ENCODE data around the gene SCFD2. TPM values are rescaled to one million over a fixed set of nuclear protein-coding genes. Genes with fewer than 3 reads are reported as not detected.

Gene SCFD2
- total RNA-seq, 1 donor from 2014 or later: 16.2 TPM

DNA sequence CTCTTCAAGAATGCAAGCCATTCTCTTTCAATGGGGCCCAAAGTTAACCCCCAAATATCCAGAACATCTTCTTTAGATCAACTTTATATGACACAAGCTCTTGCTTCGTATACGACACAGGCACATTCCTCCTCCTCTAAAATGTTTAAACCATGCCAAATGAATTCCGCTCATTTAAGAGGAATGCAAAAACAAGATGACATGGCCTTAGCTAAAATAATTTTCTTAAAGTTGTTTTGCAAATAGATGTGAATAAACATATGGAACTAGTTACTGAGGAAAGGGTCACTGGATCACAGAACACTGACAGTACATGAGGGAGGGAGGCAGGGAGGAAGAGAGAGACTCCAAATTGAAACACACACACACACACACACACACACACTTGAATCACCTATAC lies 406.3 kb downstream of the SCFD2 start:
- Histone ChIP-seq H3K4me1 (ENCODE audit: control insufficient read depth in 3 of 3, insufficient read depth in 3 of 3, low read length in 3 of 3) (peaks cover 8 to 14% (median 9%) of the 10 kb centered on the region in 3 donors), H3K4me3 (ENCODE audit: low read length in 3 of 3) (no peak overlapping the region), H3K27ac (ENCODE audit: low read depth, low read length) (no peak overlapping the region), H3K9ac (ENCODE audit: low read depth in 1 of 3, low read length in 3 of 3) (no peak overlapping the region), H3K27me3 (ENCODE audit: control insufficient read depth in 3 of 3, insufficient read depth in 3 of 3, low read length in 3 of 3) (no peaks in the 10 kb centered on the region), H3K36me3 (ENCODE audit: control insufficient read depth in 3 of 3, insufficient read depth in 3 of 3, low read length in 3 of 3) (no peaks in the 10 kb centered on the region), H3K9me3 (ENCODE audit: control insufficient read depth in 3 of 3, low read length in 3 of 3) (no peaks in the 10 kb centered on the region)

DNA sequence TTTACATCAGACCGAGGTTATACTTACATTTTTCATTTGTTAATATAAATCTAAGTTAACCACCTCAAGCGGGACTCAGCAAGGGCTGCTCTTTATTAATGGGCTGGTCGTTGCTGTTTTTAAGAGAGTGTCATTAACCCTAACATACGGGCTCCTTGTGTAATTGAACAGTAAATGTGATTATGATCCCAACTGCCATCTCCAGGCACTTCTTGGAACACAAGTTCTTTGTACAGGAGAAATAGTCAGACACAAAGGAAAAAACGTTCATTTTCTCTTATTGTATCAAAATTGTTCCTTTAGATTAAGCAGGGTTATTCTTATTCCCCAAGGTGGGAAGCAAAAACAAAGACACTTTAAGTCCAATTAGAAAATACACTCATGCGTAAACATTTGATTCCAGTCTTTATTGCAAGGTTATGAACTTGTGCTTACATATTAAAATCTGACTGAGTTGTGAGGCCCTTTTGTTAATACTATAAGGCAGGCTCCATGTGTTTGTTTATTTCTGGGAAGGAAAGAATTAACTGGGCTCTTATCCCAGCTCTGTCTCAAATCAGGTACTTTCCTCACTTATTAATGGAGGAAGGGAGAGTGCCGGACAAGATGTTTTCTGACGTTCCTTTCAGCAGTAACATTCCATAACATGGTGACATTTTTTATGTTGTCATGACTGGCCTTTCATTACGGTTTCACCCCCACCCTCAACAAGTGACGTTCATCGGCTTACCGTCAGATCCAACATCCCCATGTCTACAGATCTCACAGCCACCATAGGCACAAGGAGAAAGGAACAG lies 407.8 kb downstream of the SCFD2 start:
- Histone ChIP-seq H3K4me3 (ENCODE audit: low read length in 3 of 3) (no peak overlapping the region), H3K9ac (ENCODE audit: low read depth in 1 of 3, low read length in 3 of 3) (no peak overlapping the region), H3K36me3 (ENCODE audit: control insufficient read depth in 3 of 3, insufficient read depth in 3 of 3, low read length in 3 of 3) (no peaks in the 10 kb centered on the region), H3K9me3 (ENCODE audit: control insufficient read depth in 3 of 3, low read length in 3 of 3) (no peaks in the 10 kb centered on the region), H3K4me1 (ENCODE audit: control insufficient read depth in 3 of 3, insufficient read depth in 3 of 3, low read length in 3 of 3) (peaks cover 8 to 14% (median 9%) of the 10 kb centered on the region in 3 donors), H3K27ac (ENCODE audit: low read depth, low read length) (no peak overlapping the region), H3K27me3 (ENCODE audit: control insufficient read depth in 3 of 3, insufficient read depth in 3 of 3, low read length in 3 of 3) (no peaks in the 10 kb centered on the region)

DNA sequence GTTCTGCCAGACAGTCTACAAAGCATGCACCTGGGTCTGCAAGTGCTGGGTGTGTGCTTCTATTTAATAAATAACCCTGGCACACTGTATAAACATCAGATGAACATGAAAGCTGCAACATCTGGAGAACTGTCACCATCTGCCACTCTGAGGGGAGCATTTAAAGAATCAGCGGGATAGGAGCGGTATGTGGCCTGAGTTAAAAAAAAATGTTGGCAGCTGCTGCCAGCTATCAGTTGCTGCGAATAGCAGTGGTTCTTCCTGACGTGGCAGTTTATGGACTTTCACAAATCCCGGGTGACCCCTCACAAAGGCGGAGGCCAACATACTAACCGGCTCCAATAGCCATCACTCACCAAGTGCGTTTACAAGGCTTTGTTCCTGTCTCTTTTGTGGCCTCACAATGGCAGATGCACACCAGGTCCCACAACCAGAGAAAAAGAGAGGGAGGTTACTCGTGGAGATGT lies 408.6 kb downstream of the SCFD2 start:
- Histone ChIP-seq H3K9ac (ENCODE audit: low read depth in 1 of 3, low read length in 3 of 3) (no peak overlapping the region), H3K27ac (ENCODE audit: low read depth, low read length) (no peak overlapping the region), H3K27me3 (ENCODE audit: control insufficient read depth in 3 of 3, insufficient read depth in 3 of 3, low read length in 3 of 3) (no peaks in the 10 kb centered on the region)

DNA sequence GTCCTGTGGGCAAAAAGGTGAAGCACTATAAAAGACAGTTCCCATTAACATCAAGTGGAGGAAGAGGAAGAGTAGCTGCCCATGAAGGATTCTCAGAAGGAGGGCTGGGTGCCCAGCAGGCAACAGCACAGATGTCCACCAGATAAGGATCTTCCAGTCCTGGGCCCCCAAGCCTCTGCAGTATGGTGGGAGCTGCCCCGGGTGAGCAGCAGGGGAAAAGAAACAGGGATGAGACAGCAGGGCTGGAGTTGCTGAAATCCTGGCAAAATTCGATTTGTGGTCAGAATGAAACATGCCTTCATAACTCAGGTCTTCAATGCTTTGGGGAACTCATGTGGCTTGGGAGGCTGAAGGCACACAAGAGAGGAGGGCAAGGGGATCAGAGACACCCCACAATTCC lies 409.2 kb downstream of the SCFD2 start:
- no peak overlapping the region for H3K27ac ChIP-seq (ENCODE audit: low read depth, low read length)

More for the DNA sequence above, 408.6 kb downstream of the SCFD2 start:
- H3K4me3 ChIP-seq (ENCODE audit: low read length in 3 of 3): no peak overlapping the region
- peaks cover 8 to 14% (median 9%) of the 10 kb centered on the region in 3 donors for H3K4me1 ChIP-seq (ENCODE audit: control insufficient read depth in 3 of 3, insufficient read depth in 3 of 3, low read length in 3 of 3)
- H3K36me3 ChIP-seq (ENCODE audit: control insufficient read depth in 3 of 3, insufficient read depth in 3 of 3, low read length in 3 of 3): no peaks in the 10 kb centered on the region
- H3K9me3 ChIP-seq (ENCODE audit: control insufficient read depth in 3 of 3, low read length in 3 of 3): no peaks in the 10 kb centered on the region

DNA sequence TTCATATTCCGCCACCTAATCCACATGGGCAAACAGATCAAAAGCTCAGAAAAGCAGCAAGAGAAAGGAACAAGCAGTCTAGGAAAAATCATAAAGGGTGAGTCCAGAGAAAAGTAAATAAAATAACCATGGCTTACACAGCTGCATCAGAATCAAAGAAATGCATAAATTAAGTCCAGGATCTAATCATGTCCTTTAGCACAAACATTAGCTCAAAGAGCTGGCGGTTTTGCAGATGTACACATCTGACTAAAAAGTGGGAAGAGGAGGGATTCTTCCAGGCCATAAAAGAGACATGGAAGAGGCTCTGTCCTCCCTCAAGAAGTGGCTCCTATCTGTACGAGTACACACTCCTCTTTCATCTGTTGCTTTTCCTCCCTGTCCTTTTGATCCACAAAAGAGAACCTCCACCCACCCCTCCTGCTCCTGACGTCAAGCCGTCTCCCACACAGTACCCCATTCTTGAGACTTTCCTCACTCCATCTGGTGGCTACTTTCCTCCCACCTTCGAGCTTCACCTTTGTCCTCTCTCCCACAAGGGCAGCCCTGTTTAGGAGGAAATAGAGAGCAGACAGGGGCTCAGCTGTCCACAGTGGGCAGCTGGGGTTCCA lies 411.2 kb downstream of the SCFD2 start:
- no peak overlapping the region for H3K4me3 ChIP-seq (ENCODE audit: low read length in 3 of 3)
- no peaks in the 10 kb centered on the region for H3K36me3 ChIP-seq (ENCODE audit: control insufficient read depth in 3 of 3, insufficient read depth in 3 of 3, low read length in 3 of 3)
- no peak overlapping the region for H3K27ac ChIP-seq (ENCODE audit: low read depth, low read length)

More for the DNA sequence above, 409.2 kb downstream of the SCFD2 start:
- Histone ChIP-seq H3K4me3 (ENCODE audit: low read length in 3 of 3) (no peak overlapping the region), H3K4me1 (ENCODE audit: control insufficient read depth in 3 of 3, insufficient read depth in 3 of 3, low read length in 3 of 3) (peaks cover 8 to 14% (median 9%) of the 10 kb centered on the region in 3 donors), H3K9ac (ENCODE audit: low read depth in 1 of 3, low read length in 3 of 3) (no peak overlapping the region), H3K9me3 (ENCODE audit: control insufficient read depth in 3 of 3, low read length in 3 of 3) (no peaks in the 10 kb centered on the region), H3K36me3 (ENCODE audit: control insufficient read depth in 3 of 3, insufficient read depth in 3 of 3, low read length in 3 of 3) (no peaks in the 10 kb centered on the region), H3K27me3 (ENCODE audit: control insufficient read depth in 3 of 3, insufficient read depth in 3 of 3, low read length in 3 of 3) (no peaks in the 10 kb centered on the region)

DNA sequence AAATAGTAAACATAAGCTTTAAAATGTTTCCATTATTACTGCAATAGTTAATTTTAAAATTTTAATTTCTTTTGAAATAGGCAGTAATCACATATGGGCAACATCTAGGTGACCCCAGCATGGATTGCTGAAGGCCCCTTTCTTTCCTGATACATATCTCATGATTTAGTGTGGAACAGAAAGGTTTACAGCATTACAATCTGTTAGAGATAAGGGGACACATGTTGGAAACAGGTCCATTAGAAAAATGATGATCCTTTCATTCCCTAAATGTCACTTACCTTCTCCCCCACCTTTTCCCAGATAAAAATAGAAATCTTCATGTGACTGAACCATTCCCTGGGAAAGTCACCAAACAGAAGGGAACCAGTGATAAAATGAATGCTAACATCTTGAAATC lies 413.3 kb downstream of the SCFD2 start:
- H3K27ac ChIP-seq (ENCODE audit: low read depth, low read length): no peak overlapping the region
- no peak overlapping the region for H3K4me3 ChIP-seq (ENCODE audit: low read length in 3 of 3)
- no peak overlapping the region for H3K9ac ChIP-seq (ENCODE audit: low read depth in 1 of 3, low read length in 3 of 3)
- no peaks in the 10 kb centered on the region for H3K36me3 ChIP-seq (ENCODE audit: control insufficient read depth in 3 of 3, insufficient read depth in 3 of 3, low read length in 3 of 3)
- no peaks in the 10 kb centered on the region for H3K27me3 ChIP-seq (ENCODE audit: control insufficient read depth in 3 of 3, insufficient read depth in 3 of 3, low read length in 3 of 3)
- peaks cover 7 to 13% (median 9%) of the 10 kb centered on the region in 3 donors for H3K4me1 ChIP-seq (ENCODE audit: control insufficient read depth in 3 of 3, insufficient read depth in 3 of 3, low read length in 3 of 3)
- H3K9me3 ChIP-seq (ENCODE audit: control insufficient read depth in 3 of 3, low read length in 3 of 3): no peaks in the 10 kb centered on the region

More for the DNA sequence above, 411.2 kb downstream of the SCFD2 start:
- Histone ChIP-seq H3K27me3 (ENCODE audit: control insufficient read depth in 3 of 3, insufficient read depth in 3 of 3, low read length in 3 of 3) (no peaks in the 10 kb centered on the region), H3K4me1 (ENCODE audit: control insufficient read depth in 3 of 3, insufficient read depth in 3 of 3, low read length in 3 of 3) (peaks cover 8 to 14% (median 9%) of the 10 kb centered on the region in 3 donors), H3K9ac (ENCODE audit: low read depth in 1 of 3, low read length in 3 of 3) (no peak overlapping the region), H3K9me3 (ENCODE audit: control insufficient read depth in 3 of 3, low read length in 3 of 3) (no peaks in the 10 kb centered on the region)

DNA sequence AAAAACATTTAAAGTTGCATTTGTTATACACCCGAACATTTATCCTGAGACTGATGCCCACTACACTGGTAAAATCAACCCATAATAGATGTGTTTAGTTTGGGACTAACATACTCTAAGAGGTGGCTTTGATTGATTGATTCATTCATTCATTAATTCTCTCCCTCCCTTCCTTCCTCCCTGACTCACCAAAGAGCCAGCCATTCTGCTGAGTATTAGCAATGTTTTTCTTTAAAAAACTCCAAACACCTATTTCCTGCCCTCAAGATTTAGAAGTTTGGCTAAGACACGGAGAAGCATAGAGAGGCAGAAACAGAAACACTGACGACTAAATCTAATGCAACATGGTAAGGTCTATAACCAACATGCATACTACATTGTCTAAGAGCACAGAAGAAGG lies 414.8 kb downstream of the SCFD2 start:
- Histone ChIP-seq H3K4me3 (ENCODE audit: low read length in 3 of 3) (no peak overlapping the region), H3K27ac (ENCODE audit: low read depth, low read length) (no peak overlapping the region), H3K36me3 (ENCODE audit: control insufficient read depth in 3 of 3, insufficient read depth in 3 of 3, low read length in 3 of 3) (no peaks in the 10 kb centered on the region), H3K9ac (ENCODE audit: low read depth in 1 of 3, low read length in 3 of 3) (no peak overlapping the region), H3K4me1 (ENCODE audit: control insufficient read depth in 3 of 3, insufficient read depth in 3 of 3, low read length in 3 of 3) (peaks cover 0 to 5% (median 0%) of the 10 kb centered on the region in 3 donors), H3K9me3 (ENCODE audit: control insufficient read depth in 3 of 3, low read length in 3 of 3) (no peaks in the 10 kb centered on the region), H3K27me3 (ENCODE audit: control insufficient read depth in 3 of 3, insufficient read depth in 3 of 3, low read length in 3 of 3) (no peaks in the 10 kb centered on the region)

DNA sequence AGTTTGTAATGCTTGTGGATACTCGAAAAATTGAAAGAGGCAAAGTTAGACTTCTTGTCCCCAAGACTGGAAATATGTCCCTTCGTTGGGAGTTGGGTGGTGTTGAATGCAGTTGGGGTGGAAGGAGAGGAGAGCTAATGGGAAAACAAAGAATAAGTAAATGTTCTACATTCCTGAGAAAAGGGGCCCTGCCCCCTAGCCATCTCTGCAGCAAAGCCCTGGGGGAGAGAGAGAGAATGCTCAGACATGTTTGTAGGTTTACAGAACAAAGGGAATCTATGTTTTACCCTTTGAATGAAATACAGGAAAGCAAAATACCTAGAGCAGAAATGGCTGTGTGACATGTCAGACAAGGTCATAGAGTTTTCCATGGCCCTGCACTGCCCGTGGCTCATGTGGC lies 415.6 kb downstream of the SCFD2 start:
- Histone ChIP-seq H3K27me3 (ENCODE audit: control insufficient read depth in 3 of 3, insufficient read depth in 3 of 3, low read length in 3 of 3) (no peaks in the 10 kb centered on the region), H3K4me1 (ENCODE audit: control insufficient read depth in 3 of 3, insufficient read depth in 3 of 3, low read length in 3 of 3) (peaks cover 0 to 5% (median 0%) of the 10 kb centered on the region in 3 donors), H3K9ac (ENCODE audit: low read depth in 1 of 3, low read length in 3 of 3) (no peak overlapping the region), H3K4me3 (ENCODE audit: low read length in 3 of 3) (no peak overlapping the region), H3K36me3 (ENCODE audit: control insufficient read depth in 3 of 3, insufficient read depth in 3 of 3, low read length in 3 of 3) (no peaks in the 10 kb centered on the region), H3K27ac (ENCODE audit: low read depth, low read length) (no peak overlapping the region), H3K9me3 (ENCODE audit: control insufficient read depth in 3 of 3, low read length in 3 of 3) (no peaks in the 10 kb centered on the region)

DNA sequence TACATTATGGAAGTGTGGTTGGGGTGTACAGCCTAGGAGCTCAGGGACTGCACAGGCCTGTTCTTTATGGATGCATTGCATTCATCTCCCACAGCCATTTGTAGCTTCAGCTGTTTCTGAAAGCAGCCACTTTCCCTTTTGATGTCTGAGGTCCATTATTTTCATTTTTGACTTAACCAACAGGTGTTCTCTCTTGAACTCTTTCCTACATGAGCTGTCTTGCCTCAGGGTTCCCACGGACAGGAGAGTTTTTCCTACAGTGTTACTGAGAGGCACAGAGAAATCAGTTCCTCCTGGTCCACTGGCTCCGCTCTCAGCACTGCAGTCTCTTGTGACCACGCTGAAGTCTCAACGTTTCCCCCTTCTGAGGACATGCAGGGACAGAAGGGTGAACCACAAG lies 416.5 kb downstream of the SCFD2 start:
- H3K9ac ChIP-seq (ENCODE audit: low read depth in 1 of 3, low read length in 3 of 3): no peak overlapping the region
- no peak overlapping the region for H3K4me3 ChIP-seq (ENCODE audit: low read length in 3 of 3)
- no peak overlapping the region for H3K27ac ChIP-seq (ENCODE audit: low read depth, low read length)
- no peaks in the 10 kb centered on the region for H3K27me3 ChIP-seq (ENCODE audit: control insufficient read depth in 3 of 3, insufficient read depth in 3 of 3, low read length in 3 of 3)
- peaks cover 0 to 5% (median 0%) of the 10 kb centered on the region in 3 donors for H3K4me1 ChIP-seq (ENCODE audit: control insufficient read depth in 3 of 3, insufficient read depth in 3 of 3, low read length in 3 of 3)
- H3K9me3 ChIP-seq (ENCODE audit: control insufficient read depth in 3 of 3, low read length in 3 of 3): no peaks in the 10 kb centered on the region
- no peaks in the 10 kb centered on the region for H3K36me3 ChIP-seq (ENCODE audit: control insufficient read depth in 3 of 3, insufficient read depth in 3 of 3, low read length in 3 of 3)

DNA sequence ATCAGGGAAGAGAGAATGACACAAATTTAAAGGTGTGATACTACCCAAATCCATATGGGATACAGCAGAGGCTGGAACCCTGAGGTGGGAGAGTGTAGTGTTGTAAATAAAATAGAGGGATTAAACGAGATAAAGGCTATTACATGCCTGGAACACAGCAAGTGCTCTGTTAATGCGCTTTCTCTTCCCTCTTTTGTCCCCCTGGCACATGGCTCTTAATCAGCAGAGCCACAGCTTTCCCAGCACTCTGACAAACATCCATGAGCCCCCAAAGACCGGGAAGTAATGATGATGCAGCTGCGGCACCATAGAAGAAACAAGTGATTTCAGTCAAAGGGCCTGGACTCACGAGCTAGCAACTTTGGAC lies 417.8 kb downstream of the SCFD2 start:
- H3K4me3 ChIP-seq (ENCODE audit: low read length in 3 of 3): no peak overlapping the region
- H3K27me3 ChIP-seq (ENCODE audit: control insufficient read depth in 3 of 3, insufficient read depth in 3 of 3, low read length in 3 of 3): no peaks in the 10 kb centered on the region
- no peaks in the 10 kb centered on the region for H3K9me3 ChIP-seq (ENCODE audit: control insufficient read depth in 3 of 3, low read length in 3 of 3)
- H3K4me1 ChIP-seq (ENCODE audit: control insufficient read depth in 3 of 3, insufficient read depth in 3 of 3, low read length in 3 of 3): peaks cover 4 to 11% (median 4%) of the 10 kb centered on the region in 3 donors
- no peak overlapping the region for H3K9ac ChIP-seq (ENCODE audit: low read depth in 1 of 3, low read length in 3 of 3)
- H3K27ac ChIP-seq (ENCODE audit: low read depth, low read length): no peak overlapping the region
- no peaks in the 10 kb centered on the region for H3K36me3 ChIP-seq (ENCODE audit: control insufficient read depth in 3 of 3, insufficient read depth in 3 of 3, low read length in 3 of 3)
